Measurements from ENCODE around the gene FAM227B. TPM values are rescaled to one million over a fixed set of nuclear protein-coding genes. Genes with fewer than 3 reads are reported as not detected.

The FAM227B gene, protein sequence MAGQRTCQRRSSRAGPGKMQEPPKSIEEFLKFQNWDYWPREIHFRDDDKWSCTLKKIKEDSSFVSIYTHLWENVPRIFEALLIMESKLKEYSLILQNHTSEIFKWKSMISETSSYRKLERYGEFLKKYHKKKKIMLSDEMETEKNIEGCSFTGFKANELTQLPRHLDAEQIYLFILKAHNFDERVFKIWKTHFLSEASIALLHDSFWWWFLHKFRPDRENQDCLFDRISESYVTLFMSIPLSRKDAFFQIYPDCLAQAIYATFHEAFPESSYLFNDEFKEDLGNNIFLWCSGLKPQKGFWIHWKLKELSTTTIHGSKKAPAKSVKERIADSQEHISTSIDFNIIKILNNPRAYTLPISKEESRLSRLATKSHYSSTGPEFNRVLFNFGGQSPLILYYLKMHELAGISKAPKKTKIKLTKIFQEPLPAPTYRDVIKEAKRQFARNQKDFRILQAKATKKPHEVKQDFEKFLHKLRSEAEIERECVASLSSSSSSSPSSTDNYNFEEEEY
- total RNA-seq (2022; extraction: Qiagen RNA extraction; ENCODE audit: low read depth) = 0.71 to 1.2 TPM (median 0.84 TPM) in 5 replicates

DNA sequence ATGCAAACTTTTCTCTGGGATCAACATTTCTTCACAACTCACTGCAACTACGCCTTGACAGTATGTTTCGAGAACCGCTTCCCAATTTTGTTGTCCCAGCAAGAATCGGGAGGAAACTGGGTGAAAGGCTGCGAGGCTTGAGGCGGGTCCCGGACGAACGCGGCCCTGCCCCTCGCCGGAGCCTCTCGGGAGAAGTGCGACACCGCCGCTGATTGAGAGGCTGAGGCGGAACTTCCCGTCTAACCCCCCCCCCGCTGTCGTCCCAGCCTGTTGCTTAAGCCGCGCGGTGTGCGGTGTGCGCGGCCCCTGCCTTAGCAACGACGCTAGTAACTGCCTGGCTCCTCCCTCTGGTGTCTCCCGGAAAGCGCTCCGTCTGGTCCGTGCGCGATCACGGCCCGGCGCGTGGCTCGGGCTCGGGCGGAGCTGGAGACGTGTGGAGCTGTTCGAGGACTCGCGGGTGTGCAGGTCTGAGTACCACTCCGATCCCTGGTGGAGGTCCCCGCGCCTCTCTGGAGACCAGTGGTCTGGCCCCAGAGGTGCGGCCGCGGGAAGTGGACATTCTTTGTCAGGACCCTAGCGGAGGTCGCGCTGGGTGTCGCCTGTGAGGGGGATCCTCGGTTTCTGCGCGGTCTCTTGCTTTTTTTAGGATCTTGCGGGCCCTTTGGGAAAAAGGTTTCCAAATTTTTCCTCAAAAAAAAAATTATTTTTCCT lies at the start of gene FAM227B, which contains the start of gene DTWD1:
TSS of gene FAM227B (minus strand) at position 161 of the 711 bp plus-strand sequence. CDS start 5,647 bp downstream, outside the sequence.
TSS of gene DTWD1 (plus strand) at position 391 of the 711 bp plus-strand sequence. CDS start 4,120 bp downstream, outside the sequence.

DNA sequence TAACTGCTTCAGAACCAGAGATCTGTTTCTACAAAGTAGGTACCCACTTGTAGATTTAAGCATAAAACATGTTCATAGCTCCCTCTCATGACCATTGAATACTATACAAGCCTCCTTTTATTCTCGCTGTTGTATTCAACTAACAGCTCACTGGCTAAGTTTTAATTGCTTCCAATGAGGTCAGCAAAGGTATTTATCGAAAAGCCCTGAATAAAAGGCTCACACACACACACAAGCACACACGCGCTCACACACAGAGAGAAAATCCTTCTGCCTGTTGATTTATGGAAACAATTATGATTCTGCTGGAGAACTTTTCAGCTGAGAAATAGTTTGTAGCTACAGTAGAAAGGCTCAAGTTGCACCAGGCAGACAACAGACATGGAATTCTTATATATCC lies 197.6 kb downstream of the FAM227B start, which contains the start of gene FGF7:
TSS of gene FGF7 (plus strand) at position 222 of the 400 bp plus-strand sequence. CDS start 1,056 bp downstream, outside the sequence.

Other genes with a start within 250 kb of the FAM227B start
- not detected in 5 replicates for gene FGF7, start 197.6 kb downstream of the FAM227B start, total RNA-seq (2022; extraction: Qiagen RNA extraction; ENCODE audit: low read depth)
- 15.2 to 19.1 TPM (median 19.0 TPM) in 5 replicates for gene DTWD1, start 230 bp upstream of the FAM227B start, total RNA-seq (2022; extraction: Qiagen RNA extraction; ENCODE audit: low read depth)

Data from A549 treated with GW870086 at 1 μM for 4 hours (cell line).